WERI-Rb-1 (cell line): ENCODE measurements around the gene LSM12.

Experiments used
- DNase-seq: peaks from one replicate; pipeline ENCODE4 v3.0.0-alpha.2; 2020
- H3K27ac ChIP-seq: fragments of 250-450 bp; sonication (Bioruptor Pico); 2 replicates; pipeline ENCODE4 v1.5.1; 2020; ENCODE audit warnings: mild to moderate bottlenecking, moderate library complexity
- H3K27me3 ChIP-seq: fragments of 250-450 bp; sonication (Bioruptor Pico); 2 replicates; pipeline ENCODE4 v1.5.1; 2021; ENCODE audit warnings: mild to moderate bottlenecking, low read depth, moderate library complexity; ENCODE audit not compliant: insufficient read depth, severe bottlenecking
- H3K36me3 ChIP-seq: fragments of 250-450 bp; sonication (Bioruptor Pico); 2 replicates; pipeline ENCODE4 v1.5.1; 2020; ENCODE audit warnings: mild to moderate bottlenecking, moderate library complexity
- H3K4me3 ChIP-seq: 2 replicates; pipeline ENCODE4 v1.5.1; 2011; ENCODE audit warnings: low read depth, mild to moderate bottlenecking, control low read depth, low read length
- H3K9me3 ChIP-seq: fragments of 250-450 bp; sonication (Bioruptor Pico); 2 replicates; pipeline ENCODE4 v1.5.1; 2021; ENCODE audit warnings: mild to moderate bottlenecking, moderate library complexity; ENCODE audit not compliant: severe bottlenecking
- TF ChIP-seq, protein P1 (sequence below): IDR thresholded peaks from 2 replicates; pipeline ENCODE4 v1.5.1; 2011; ENCODE audit warnings: low read depth, mild to moderate bottlenecking, control low read depth, inconsistent platforms, low read length

The LSM12 gene

DNA sequence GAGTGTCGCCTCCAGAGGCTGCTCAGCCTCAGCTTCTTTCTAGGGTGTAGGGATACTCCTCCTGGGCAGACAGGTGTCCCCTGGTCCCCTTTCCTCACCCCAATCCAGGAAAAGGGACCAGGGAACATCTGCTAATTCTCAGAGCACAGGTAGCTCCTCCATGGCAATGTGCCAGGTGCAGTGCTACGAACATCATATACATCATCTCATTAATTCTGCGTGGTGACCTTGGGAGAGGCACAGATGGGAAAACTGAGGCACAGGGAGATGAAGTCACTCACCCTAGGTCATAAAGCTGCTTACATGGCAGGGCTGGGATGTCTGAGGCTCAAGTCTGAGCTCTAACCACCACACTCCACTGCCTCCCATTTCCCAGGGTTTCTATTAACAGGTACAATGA, 45.3 kb upstream of the LSM12 start:
- DNase-seq: no peak
- H3K27ac ChIP-seq: peak overlapping the region; percentile 79
- H3K36me3 ChIP-seq: peaks cover 77% of the 10 kb centered on the region
- TF ChIP-seq, protein P1, sequence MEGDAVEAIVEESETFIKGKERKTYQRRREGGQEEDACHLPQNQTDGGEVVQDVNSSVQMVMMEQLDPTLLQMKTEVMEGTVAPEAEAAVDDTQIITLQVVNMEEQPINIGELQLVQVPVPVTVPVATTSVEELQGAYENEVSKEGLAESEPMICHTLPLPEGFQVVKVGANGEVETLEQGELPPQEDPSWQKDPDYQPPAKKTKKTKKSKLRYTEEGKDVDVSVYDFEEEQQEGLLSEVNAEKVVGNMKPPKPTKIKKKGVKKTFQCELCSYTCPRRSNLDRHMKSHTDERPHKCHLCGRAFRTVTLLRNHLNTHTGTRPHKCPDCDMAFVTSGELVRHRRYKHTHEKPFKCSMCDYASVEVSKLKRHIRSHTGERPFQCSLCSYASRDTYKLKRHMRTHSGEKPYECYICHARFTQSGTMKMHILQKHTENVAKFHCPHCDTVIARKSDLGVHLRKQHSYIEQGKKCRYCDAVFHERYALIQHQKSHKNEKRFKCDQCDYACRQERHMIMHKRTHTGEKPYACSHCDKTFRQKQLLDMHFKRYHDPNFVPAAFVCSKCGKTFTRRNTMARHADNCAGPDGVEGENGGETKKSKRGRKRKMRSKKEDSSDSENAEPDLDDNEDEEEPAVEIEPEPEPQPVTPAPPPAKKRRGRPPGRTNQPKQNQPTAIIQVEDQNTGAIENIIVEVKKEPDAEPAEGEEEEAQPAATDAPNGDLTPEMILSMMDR: no peak
- no peaks in the 10 kb centered on the region for H3K27me3 ChIP-seq
- H3K4me3 ChIP-seq: no peak overlapping the region
- H3K9me3 ChIP-seq: no peaks in the 10 kb centered on the region

DNA sequence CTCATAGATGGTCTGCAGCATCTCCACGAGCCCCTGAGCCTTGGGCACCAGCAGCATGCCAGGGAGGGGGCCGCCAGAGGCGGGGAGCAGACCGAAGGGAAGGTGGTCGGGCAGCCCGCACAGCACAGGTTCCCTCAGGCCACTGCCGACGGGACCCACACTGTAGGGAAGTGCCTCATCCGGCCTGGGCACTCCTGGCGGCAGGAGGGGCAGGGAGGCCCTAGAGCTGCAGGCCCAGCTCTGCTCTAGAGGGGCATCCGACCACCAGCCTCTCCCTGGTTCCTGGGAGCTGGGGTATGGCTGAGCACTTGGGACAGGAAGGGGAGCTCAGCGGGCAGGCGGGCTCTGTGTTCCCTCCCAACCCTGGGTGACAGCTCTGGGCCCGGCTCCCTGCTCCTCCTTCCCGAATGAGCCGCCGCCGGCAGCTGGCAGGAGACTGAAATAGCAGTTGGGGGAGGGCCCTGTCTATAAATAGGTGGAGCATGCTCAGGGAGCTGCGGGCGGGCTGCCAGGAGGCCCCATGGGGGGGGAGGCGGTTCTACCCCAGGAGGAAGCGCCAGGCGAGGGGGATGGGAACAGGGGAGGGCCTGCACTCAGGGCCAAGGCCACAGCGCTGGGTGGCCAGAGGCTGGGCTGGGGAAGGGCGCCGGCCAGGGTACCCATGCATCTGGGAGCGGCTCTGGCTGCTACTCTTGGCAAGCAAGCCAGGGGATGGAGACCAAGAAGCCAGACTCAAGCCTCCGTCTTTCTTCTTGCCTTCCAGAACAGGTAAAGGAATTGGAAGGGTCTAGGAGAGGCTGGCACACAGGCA, 44.6 kb upstream of the LSM12 start:
- peak; percentile 100 for DNase-seq
- TF ChIP-seq, protein P1: no peak
- Histone ChIP-seq H3K4me3 (peak overlapping the region; percentile 48), H3K36me3 (peaks cover 71% of the 10 kb centered on the region), H3K27ac (peak overlapping the region; percentile 79), H3K27me3 (no peaks in the 10 kb centered on the region), H3K9me3 (no peaks in the 10 kb centered on the region)

DNA sequence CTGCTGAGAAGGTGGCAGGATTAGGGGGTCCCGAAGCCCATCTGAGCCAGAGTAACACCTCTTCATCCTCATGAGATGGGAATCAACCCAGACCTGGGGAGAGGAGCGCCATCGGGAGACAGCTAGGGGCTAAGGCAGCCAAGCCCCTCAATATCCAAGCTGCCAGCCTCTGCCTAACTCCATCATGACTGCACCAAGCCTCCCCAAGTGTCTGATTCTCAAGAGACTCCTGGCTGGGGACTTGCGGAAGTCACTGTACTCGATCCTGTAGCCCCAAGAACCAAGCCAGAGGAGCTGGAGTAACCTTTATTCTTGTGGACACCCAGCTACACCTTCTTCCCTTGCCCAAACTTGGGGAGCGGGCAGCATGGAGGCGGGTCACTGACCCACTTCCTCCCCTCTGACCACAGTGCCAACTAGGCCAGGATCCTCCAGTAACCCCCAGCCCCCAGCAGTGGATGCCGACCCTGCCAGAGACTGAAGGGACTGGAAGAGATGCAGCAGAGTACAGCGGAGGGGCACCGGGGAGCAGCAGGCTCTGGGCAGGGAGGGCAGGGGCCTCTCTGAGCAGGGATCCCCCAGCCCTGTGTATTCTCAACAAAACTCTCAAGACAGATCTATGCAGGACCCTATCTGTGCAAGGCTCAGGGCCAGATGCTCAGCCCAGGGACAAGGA, 43.7 kb upstream of the LSM12 start:
- no peak for DNase-seq
- H3K27me3 ChIP-seq: no peaks in the 10 kb centered on the region
- no peaks in the 10 kb centered on the region for H3K9me3 ChIP-seq
- H3K4me3 ChIP-seq: peak overlapping the region; percentile 48
- TF ChIP-seq, protein P1: no peak
- peaks cover 63% of the 10 kb centered on the region for H3K36me3 ChIP-seq
- H3K27ac ChIP-seq: peak overlapping the region; percentile 79

DNA sequence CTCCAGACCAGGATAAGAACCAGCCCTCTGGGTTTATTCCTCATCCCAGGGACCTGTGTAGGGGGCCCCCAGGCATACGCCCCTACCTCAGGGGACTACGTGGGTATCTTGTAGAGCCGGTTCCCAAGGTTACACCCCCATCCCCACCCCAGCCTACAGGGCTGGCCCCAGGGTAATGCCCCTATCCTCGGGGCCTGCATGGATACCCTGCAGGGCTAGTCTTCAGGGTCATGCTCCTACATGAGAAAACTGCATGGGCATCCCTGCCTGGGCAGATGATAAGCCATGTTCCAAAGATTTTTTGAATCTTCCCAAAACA, 42.8 kb upstream of the LSM12 start:
- Histone ChIP-seq H3K27ac (peak overlapping the region; percentile 79), H3K9me3 (no peaks in the 10 kb centered on the region), H3K36me3 (peaks cover 63% of the 10 kb centered on the region), H3K27me3 (no peaks in the 10 kb centered on the region), H3K4me3 (no peak overlapping the region)
- TF ChIP-seq, protein P1: no peak
- no peak for DNase-seq

DNA sequence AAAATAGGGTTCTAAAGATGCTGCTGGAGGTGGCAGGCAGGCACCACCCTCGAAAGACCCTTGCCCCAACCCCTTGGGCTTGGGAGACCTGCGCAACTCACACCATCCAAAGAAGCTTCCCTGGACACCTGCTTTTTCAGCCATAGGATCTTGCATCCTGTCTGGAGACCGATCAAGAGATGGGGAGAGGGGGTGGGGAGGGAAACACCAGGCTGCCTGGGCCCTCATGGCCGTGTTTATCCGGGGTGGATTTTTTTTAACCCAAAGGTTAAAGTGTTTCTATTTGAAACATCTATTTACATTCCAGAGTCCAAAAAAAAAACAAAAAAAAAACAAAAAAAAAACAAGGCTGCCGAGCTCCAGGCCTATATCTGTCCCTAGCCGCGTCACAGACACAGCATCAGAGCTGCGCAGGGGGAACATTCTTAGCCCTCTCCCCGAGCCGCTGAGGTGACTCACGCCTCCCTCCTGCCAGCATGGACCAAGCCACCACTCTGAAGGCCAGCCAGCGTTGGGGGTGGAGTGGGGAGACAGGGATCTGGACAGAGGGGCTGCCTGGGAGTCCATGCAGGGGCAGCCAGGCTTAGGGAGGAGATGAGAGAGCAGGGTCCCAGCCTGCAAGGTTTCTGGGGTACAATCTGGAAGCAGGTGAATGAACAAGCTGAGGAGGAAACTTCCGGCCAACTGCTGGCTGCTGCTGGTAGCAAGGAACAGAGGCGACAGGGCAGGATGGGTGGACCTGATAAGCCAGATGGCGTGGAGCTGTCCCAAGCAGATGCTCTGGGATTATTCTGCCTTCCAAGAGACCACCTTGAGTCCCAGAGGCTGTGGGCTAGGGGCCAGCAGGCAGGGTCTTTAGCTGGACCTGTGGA, 42.2 kb upstream of the LSM12 start:
- TF ChIP-seq, protein P1: no peak
- H3K27ac ChIP-seq: peak overlapping the region; percentile 79
- peaks cover 63% of the 10 kb centered on the region for H3K36me3 ChIP-seq
- no peaks in the 10 kb centered on the region for H3K27me3 ChIP-seq
- H3K9me3 ChIP-seq: no peaks in the 10 kb centered on the region
- peak; percentile 86 for DNase-seq
- H3K4me3 ChIP-seq: peak overlapping the region; percentile 11
